Fibroblast of gingiva (primary cell): ENCODE data around the gene MLLT6.

ENCODE experiments used
- DNase-seq: peaks from one replicate; pipeline ENCODE4 v3.0.0-alpha.2; 2011; ENCODE audit warnings: low read depth

Gene MLLT6

GRCh38 chr17:38704606-38705522 is at the start of gene MLLT6:
MLLT6 (plus strand) TSS chr17:38705273; CDS start chr17:38705633, 360 bp downstream.
- peak; percentile 80 for DNase-seq

- no peak for DNase-seq
Measured at GRCh38 chr17:38656959-38657823, 47.9 kb upstream of the MLLT6 start.

DNA sequence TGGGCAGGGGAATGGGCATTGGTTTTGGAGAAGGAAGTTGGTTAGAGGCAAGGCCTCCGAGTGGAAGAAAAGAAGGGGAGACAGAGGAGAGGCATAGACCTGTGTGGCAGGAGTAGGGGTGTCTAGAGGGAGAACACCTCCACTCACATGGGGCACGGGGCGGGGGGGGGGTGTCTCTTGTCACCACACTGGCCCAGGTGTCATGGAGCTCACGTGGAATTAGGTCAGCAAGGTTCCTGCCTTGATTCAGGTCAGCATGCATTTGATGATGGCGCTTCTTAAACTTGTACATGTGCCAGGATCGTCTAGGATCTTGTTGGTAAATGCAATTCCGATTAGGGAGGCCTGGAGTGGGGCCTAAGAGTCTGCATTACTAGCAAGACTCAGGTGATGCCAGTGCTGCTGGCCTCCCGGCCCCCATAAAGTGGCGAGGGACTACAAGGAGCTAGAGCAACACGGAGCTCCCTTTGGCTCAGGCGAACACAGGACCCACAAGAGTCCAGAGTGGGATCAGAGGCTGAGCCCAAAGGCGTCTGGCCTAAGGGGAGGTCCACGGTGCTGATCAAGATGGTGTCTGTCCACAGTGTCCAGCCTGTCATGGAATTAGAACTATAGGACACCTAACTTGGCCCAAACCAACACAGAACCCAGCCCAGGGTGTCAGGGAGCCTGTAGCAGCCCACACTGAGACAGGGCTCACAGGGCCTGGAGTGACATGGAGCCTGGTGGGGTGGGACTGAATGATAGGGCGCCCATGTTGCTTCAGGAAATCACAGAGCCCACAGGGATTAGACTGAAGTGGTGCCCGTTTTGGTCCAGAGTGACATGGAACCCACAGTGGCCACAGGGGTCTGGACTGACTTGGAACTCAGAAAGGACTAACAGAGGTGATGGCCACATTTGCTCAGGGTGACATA is 47.0 kb upstream of the MLLT6 start:
- DNase-seq = no peak

GRCh38 chr17:38658741-38659345 is 46.2 kb upstream of the MLLT6 start:
- no peak for DNase-seq

DNA sequence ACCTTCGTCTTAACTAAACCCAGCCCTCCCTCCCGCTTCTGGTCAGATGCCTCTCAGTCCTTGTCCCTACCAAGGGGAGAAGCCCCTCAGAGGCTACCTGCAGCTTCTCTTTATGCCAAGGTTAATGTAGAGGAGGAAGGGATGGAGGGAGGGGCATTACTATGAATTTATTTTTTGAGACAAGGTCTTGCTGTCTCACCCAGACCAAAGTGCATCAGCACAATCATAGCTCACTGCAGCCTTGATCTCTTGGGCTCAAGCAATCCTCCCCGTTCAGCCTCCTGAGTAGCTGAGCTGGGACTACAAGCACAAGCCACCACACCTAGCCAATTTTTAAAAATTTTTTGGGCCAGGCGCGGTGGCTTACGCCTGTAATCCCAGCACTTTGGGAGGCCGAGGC is 45.7 kb upstream of the MLLT6 start:
- no peak for DNase-seq

GRCh38 chr17:38660097-38661025 is 44.7 kb upstream of the MLLT6 start:
- DNase-seq = no peak

GRCh38 chr17:38663125-38663751 is 41.8 kb upstream of the MLLT6 start:
- DNase-seq = peak; percentile 20

GRCh38 chr17:38663964-38664644 is 41.0 kb upstream of the MLLT6 start:
- no peak for DNase-seq

DNA sequence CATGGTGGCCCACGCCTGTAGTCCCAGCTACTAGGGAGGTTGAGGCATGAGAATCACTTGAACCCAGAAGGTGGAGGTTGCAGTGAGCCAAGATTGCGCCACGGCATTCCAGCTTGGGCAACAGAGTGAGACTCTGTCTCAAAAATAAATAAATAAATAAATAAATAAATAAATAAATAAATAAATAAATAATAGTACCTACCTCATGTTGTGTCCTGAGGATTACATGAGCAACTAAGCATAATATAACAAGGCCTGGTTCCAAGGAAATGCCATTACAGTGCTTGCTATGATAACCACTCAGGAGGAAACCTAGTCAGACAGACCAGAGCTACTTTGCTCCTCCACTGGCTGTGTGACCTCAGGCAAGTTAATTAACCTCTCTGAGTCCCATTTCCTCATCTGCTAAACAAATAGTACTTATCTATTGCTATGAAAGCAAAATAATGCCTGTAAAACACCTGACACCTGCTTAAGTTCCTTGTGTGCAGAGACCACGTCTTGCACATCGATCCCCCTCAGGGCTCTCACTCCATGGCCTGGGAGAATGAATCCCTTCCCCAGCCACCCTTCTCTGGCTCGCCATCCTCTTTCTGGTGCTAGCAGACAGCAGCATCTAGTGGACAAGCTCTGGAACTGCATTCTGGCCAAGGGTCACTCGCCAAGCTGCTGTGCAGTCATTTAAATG is 37.8 kb upstream of the MLLT6 start:
- DNase-seq = peak; percentile 54

- no peak for DNase-seq
Measured at GRCh38 chr17:38667787-38668122, 37.3 kb upstream of the MLLT6 start.

- no peak for DNase-seq
Measured at GRCh38 chr17:38669520-38669919, 35.6 kb upstream of the MLLT6 start.

DNA sequence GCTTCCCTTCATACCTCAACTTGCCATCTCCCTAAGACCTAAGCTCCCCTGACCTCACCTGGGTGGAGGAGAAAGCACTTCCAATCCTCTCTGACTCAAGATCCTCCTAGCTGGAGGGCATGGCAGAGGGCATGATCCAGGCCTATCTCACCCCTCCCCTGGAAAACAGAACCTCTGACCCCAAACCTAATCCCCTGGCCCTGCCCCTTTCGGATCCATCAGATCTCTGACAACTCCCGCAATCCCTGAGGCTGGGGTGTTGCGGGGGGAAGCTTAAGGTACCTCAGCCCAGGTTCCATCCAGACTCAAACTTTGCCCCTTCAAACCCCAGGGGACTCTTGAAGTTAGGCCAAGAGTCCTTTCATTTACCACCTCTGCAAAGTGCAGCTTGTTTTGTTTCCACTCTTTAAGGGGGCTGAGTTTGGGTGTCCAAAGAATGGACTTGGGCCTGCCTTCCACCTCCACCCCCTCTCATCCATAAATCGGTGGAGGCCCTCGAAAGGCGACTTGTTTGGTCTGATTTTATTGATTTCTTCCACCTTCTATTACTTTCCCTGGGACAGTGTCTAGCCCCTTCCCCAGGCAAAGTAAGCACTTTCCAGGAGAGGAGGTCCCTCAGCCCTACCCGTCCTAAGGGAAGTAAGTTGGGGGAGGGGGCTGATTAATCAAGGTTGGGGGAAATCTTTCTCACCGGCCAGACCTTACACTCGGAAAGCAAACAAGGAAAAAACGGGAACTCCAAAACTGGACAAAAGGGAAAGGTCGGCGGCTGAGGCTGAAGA is 32.9 kb upstream of the MLLT6 start:
- DNase-seq = no peak

DNA sequence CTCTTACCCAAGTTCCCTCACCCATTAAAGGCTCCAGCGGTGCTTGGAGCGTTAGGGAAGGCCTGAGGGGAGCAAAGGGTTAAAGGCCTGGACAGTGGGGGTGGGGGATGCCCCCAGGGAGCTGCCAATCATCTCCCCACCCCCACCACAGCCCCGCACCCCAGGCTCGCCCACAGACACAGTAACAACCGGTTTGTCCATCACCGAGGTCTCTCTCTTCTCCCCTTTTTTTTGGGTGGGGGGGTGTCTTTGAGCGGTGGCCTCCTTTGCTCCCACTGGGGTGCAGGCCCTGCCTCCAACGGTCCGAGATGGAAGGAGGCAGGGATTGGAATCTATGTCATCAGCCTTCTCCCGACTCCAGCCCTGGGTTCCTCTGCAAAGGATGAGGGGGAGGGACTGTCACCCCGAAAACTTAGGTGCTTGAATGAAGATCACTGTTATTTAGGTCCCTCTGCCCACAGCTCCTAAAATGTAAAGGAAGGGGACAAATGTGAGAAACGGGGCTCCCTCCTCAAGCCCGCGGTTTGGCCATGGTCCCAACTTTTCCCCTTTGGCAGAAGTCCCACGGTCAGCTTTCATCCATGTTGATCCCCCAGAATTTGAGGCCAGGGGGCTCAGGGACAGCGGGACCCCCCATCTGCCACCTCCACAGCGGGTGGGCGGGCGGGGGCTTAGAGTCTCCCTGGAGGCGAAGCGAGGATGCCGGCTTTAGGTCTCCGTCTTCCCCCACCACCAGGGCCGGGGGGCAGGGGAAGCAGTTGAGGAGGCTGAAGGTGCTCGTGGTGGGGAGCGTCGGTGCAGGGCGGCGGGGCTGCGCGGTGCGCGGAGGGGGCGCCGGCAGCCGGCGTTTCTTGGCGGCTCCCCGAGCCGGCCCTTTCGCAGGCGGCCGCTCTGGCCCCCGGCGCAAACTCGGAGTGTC is 32.0 kb upstream of the MLLT6 start:
- DNase-seq = no peak

DNA sequence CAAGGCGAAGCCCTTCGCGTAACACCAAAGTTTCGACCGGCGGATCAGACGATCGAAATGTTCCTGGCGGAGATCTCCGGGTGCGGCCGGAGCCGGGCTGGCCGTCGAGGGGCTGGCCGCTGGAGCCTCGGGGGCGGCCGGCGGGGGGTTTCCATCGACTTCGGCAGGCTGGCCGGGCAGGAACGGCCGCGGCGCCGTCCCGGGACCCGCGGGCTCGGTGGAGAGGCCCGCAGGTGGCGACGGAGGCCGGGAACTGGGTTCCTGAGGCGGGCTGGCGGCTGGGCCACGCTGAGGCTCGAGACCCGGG is 31.4 kb upstream of the MLLT6 start:
- no peak for DNase-seq

DNA sequence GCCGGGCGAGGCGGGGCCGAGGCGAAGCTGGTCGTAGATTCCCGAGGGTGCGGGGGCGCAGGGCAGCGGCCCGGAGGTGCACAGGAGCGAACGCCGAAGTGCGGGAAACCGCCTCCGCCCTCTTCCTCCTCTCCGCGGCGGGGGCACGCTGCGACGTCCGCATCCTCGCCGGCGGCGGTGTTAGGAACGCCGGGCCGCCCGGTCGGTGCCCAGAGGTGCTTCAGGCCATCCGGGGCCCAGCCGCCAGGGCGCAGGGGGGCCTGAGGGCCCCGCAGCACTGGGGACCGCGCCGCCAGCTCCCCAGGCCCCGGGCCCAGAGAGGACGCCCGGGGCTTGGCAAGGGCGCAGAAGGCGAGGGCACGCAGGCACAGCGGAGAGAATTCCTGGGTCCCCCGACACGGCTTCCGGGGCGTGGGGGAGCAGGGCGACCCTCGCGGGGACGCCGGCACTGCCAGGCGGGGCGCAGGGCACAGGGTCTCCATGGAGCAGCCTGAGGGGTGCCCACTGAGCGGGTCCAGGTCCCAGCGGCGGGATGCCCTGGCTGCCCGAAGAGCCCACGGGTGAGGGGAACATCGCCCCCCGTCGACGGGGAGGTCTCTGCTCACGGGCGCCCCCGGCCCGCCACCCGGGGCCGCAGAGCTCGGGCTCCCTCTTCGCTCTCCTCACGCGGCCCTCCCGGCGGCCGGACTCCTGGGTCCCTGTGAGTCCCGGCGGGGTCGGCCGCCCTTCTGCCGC is 30.9 kb upstream of the MLLT6 start:
- no peak for DNase-seq
